ENCODE data around the gene SUPT3H.
"Not testable (repeated sequence)": the region's sequence is repeated elsewhere in the genome, so short reads cannot be mapped to it uniquely, and the experiment has no call there.

Gene SUPT3H

GRCh38 chr6:45073771-45074170 is 304.0 kb downstream of the SUPT3H start:
- in situ Hi-C loops (cut with MboI; ENCODE audit: low sequenced_read_pairs): no loop called here

DNA sequence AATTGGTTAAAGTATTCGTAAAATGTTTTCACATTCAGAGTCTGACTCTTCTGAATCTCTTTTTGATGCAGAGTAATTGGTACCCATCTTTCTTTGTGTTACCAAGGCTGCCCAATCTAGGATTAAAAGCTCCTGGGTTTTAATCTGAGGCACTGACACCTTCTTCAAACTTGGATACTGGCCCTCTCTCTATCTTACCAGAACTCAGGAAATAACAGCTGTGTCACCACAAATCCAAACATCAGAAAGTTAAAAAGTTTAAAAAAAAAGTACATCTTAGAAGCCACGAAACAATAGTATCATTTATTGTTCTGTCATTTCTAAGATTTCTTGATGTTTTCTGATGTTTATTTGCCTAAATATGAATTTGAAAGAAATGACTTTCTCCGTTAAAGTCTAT is 305.1 kb downstream of the SUPT3H start:
- in situ Hi-C loops (cut with MboI; ENCODE audit: low sequenced_read_pairs): no loop called here

DNA sequence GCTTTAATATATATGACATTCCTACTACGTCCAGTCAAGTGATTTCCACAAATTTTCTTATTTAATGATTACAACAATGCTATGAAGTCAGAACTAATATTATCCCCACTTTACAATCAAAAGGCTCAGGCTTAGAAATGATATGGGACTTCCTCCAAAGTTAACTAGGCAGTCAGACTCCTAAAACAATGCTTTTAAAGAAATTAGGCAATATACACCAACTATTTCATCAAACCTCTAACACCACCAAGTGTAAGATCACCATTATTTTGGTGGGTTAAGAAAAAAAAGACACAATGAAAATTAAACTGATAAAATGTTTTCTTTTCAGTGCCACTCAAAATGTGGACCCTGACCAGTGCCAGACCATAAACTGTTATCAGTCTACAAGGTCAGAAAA is 305.7 kb downstream of the SUPT3H start:
- in situ Hi-C loops (cut with MboI; ENCODE audit: low sequenced_read_pairs): no loop called here

- in situ Hi-C loops (cut with MboI; ENCODE audit: low sequenced_read_pairs): no loop called here
These were observed 308.6 kb downstream of the SUPT3H start for GRCh38 chr6:45069091-45069490.

GRCh38 chr6:45067446-45067845 is 310.3 kb downstream of the SUPT3H start:
- in situ Hi-C loops (cut with MboI; ENCODE audit: low sequenced_read_pairs): not testable (repeated sequence)

DNA sequence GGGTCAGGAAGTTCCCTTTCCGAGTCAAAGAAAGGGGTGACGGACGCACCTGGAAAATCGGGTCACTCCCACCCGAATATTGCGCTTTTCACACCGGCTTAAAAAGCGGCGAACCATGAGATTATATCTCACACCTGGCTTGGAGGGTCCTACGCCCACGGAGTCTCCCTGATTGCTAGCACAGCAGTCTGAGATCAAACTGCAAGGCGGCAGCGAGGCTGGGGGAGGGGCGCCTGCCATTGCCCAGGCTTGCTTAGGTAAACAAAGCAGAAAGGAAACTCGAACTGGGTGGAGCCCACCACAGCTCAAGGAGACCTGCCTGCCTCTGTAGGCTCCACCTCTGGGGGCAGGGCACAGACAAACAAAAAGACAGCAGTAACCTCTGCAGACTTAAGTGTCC is 315.1 kb downstream of the SUPT3H start:
- in situ Hi-C loops (cut with MboI; ENCODE audit: low sequenced_read_pairs): not testable (repeated sequence)

- in situ Hi-C loops (cut with MboI; ENCODE audit: low sequenced_read_pairs): no loop called here
These were observed 320.0 kb downstream of the SUPT3H start for GRCh38 chr6:45057711-45058110.

- in situ Hi-C loops (cut with MboI; ENCODE audit: low sequenced_read_pairs): no loop called here
These were observed 323.1 kb downstream of the SUPT3H start for GRCh38 chr6:45054610-45055009.

DNA sequence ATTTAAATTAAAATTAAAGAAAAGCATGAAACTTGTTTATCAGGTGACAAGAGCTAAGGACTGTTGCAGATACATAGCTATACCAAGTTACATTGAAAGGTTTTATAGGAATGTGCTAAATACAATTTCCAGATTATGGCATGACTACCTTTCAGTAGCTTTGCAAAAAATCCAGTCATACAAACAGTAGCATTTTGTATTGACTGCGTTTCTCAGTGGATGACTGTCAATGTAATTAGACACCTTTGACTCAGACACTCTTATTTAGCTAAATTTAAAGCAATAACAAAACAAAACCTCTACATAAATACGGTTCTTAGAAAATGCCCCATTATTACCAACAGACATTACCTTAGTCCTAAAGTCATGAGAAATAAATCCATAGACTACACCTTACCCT is 325.4 kb downstream of the SUPT3H start:
- in situ Hi-C loops (cut with MboI; ENCODE audit: low sequenced_read_pairs): no loop called here

- in situ Hi-C loops (cut with MboI; ENCODE audit: low sequenced_read_pairs): no loop called here
These were observed 328.4 kb downstream of the SUPT3H start for GRCh38 chr6:45049188-45049843.

DNA sequence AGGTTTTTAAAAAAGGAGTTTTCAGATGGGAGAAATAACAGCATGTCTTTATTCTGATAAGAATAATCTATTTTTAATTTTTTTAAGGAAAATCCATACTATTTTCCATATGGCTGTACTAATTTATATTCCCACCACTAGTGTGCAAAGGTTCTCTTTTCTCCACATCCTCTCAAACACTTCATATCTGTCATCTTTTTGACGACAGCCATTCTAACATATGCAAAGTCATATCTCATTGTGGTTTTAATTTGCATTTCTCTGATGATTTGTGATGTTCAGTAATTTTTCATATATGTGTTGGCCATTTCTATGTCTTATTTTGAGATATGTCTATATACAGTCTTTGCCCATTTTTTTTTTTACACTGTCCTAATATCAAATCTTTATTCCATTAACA is 330.2 kb downstream of the SUPT3H start:
- in situ Hi-C loops (cut with MboI; ENCODE audit: low sequenced_read_pairs): no loop called here

DNA sequence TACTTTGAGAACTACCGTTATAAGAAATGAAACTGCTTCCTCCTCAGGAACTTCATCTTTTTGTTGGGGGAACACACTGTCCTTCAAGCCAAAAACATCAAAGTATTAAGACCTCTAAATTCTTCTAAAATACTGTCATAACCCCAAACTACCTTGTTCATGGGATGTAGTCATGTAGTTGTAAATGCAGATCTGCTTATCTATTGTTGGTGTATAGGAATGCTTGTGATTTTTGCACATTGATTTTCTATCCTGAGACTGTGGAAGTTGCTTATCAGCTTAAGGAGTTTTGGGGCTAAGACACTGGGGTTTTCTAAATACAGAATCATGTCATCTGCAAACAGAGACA is 332.5 kb downstream of the SUPT3H start:
- in situ Hi-C loops (cut with MboI; ENCODE audit: low sequenced_read_pairs): no loop called here

DNA sequence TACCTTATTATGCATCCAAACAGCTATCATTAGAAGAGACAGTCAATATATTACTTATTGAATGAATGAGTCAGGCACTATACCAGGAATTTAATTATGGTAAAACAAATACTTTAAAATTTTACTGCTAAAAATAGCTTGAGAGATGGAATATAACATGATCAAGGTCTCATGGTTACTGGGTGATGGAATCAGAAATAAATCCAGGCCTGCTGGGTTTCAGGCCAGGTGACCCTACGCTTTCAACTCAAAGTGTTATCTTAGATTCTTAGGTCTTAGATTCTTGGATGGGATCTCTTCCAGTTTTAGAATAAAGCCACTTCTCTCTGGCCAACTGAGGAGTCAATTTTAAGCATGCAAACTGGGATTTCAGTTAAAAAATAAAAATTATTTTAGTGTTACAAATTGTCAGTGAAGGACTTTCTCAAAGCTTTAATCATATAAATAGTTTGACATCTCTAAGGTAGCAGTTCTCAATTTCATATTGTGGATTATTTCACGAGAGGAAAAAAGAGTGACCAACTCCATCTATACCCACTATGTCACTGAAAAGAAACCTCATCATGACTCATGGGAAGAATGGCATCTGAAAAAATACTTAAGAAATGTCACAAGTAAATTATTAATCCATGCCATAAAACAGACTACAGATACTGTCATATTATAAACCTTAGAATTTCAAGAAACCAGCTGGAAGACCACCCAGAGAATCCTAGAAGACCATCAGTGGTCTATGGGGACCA is 333.1 kb downstream of the SUPT3H start:
- in situ Hi-C loops (cut with MboI; ENCODE audit: low sequenced_read_pairs): no loop called here

- in situ Hi-C loops (cut with MboI; ENCODE audit: low sequenced_read_pairs): no loop called here
These were observed 333.6 kb downstream of the SUPT3H start for GRCh38 chr6:45044086-45044485.

- in situ Hi-C loops (cut with MboI; ENCODE audit: low sequenced_read_pairs): not testable (repeated sequence)
These were observed 335.1 kb downstream of the SUPT3H start for GRCh38 chr6:45042673-45043072.

DNA sequence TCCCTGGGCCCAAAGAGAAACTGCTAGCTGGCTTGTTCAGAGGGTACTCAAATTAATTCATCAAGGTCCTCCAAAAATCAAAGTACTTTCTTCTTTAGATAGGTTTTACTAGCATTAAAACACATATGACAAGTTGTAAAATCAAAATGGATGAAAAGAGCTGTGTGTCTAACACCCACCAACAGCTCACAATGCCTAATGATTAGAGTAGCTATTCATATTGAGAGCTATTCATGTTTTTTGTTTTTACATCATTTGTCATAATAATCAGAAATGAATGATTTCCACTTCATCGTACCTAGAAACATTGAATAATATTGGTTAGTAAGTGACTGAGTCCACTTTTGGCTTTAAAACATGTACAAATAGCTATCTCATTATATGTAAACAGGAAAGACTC is 339.5 kb downstream of the SUPT3H start:
- in situ Hi-C loops (cut with MboI; ENCODE audit: low sequenced_read_pairs): no loop called here

DNA sequence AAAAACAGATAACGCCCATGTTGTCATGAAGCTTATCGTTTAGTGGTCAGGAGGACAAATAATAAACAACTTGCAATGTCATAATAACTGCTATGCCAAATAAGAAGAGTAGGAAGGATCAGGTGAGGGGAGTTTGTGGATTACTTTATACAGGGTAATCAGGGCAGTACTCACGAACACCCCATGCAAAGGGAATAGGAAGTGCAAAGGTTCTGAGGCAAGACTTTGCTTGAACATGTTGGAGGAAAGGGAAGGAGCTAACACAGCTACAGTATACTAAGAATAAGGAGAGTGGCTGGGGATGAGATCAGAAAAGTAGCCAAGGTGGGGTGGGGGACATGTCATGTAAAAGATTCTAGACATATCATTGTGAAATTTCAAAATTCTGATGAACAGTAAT is 341.6 kb downstream of the SUPT3H start:
- in situ Hi-C loops (cut with MboI; ENCODE audit: low sequenced_read_pairs): no loop called here

DNA sequence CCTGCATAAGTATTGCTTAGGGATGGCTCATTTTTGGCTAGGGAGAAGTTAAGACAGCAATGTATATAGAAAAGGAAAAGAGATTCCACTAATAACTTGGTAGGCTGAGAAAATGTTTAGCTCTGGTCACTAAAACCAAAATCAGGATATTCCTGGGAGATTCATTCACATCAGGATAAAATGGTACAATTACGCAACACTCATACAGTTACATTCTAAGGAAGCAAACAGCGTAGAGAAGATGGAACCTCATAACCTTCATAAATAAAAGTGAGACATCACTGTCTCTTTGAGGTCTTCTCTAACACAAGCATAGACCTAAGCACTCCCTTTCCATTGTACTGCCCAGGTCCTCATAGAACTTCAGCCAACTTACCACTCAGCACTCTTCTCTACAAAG is 345.3 kb downstream of the SUPT3H start:
- in situ Hi-C loops (cut with MboI; ENCODE audit: low sequenced_read_pairs): no loop called here

DNA sequence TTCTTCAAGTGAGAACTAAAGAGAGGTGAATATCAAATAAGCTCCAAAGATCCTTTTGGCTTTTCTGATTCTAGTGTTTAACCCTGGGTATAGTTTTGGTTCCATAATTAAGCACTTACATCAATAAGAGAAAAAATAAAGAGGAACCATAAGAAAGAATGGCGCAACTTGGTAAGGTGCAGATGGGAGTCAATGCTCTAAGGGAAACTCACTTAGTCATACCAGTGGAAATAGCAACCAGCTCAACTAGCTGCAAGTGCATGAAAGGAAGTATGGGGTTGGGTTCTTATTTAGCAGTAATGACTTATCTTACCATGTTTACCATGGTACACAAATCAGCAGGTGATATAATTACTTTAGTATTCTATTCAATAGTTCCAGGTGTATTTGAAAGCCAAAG is 346.1 kb downstream of the SUPT3H start:
- in situ Hi-C loops (cut with MboI; ENCODE audit: low sequenced_read_pairs): no loop called here

DNA sequence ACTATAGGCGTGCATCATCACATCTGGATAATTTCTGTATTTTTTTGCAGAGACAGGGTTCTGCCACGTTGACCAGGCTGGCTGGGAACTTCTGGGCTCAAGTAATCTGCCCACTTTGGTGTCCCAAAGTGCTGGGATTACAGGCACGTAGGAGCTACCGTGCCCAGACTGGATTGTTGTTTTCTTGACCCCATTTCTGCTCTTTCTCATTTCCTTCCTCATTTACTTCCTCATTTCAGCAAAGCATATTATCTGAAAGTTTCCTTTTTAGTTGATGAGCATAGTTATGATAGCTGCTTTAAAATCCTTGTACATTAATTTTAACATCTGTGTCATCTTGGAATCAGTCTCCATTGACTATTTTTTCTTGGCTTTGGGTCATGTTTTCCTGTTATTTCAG is 350.6 kb downstream of the SUPT3H start:
- in situ Hi-C loops (cut with MboI; ENCODE audit: low sequenced_read_pairs): no loop called here

DNA sequence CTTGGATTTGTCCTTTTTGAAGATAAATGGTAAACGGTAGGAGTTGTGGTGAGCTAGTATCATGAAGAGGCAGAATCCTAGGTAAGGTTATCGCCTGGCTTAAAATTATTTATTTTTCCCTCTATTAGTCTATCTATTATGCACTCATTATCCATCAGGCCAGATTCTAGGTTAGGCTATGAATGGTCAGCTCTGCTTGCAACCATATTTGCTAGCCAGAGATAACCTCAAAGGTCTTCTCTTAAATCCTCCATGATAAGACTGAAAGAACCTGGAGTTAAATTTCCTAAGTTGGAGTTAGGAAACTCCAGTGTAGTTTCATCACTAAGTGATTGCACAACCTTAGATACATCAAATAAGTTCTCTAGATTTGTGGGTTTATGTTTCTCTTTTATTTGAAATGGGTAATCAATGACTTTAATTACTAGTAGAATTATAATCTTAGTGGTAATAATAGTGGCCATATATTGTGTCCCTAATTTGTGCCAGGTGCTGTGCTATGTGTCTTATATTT is 351.7 kb downstream of the SUPT3H start:
- in situ Hi-C loops (cut with MboI; ENCODE audit: low sequenced_read_pairs): no loop called here

GRCh38 chr6:45024610-45025009 is 353.1 kb downstream of the SUPT3H start:
- in situ Hi-C loops (cut with MboI; ENCODE audit: low sequenced_read_pairs): no loop called here

- in situ Hi-C loops (cut with MboI; ENCODE audit: low sequenced_read_pairs): no loop called here
These were observed 356.1 kb downstream of the SUPT3H start for GRCh38 chr6:45021676-45022075.

All from HL-60/S4 treated with retinoic acid at 250 ng/mL for 4 days and 3 days (cell line).